Measurements from ENCODE around the gene TMOD1.
"Not testable (repeated sequence)": the region's sequence is repeated elsewhere in the genome, so short reads cannot be mapped to it uniquely, and the experiment has no call there.

Gene TMOD1

GRCh38 chr9:97497558-97498375, 3.7 kb upstream of the TMOD1 start:
- H3K4me3 ChIP-seq (ENCODE audit: low read depth in 1 of 2, low read length in 2 of 2); H3K9ac ChIP-seq (ENCODE audit: low read depth in 1 of 2, low read length in 2 of 2); H3K27ac ChIP-seq (ENCODE audit: low read depth, low read length); H3K9me3 ChIP-seq (ENCODE audit: control insufficient read depth in 1 of 2, low read length in 2 of 2); H3K4me1 ChIP-seq (ENCODE audit: control insufficient read depth in 1 of 2, insufficient read depth in 2 of 2, low read length in 2 of 2): not testable (repeated sequence)
- H3K27me3 ChIP-seq (ENCODE audit: control insufficient read depth in 1 of 2, insufficient read depth in 2 of 2, low read length in 2 of 2) = peaks cover 4 to 17% of the 10 kb centered on the region in 2 donors
- H3K36me3 ChIP-seq (ENCODE audit: control insufficient read depth in 1 of 2, insufficient read depth in 2 of 2, low read length in 2 of 2) = peaks cover 13 to 14% of the 10 kb centered on the region in 2 donors

GRCh38 chr9:97498846-97499245, 2.6 kb upstream of the TMOD1 start:
- H3K36me3 ChIP-seq (ENCODE audit: control insufficient read depth in 1 of 2, insufficient read depth in 2 of 2, low read length in 2 of 2) = peaks cover 13 to 14% of the 10 kb centered on the region in 2 donors
- not testable (repeated sequence) for H3K9ac ChIP-seq (ENCODE audit: low read depth in 1 of 2, low read length in 2 of 2); H3K9me3 ChIP-seq (ENCODE audit: control insufficient read depth in 1 of 2, low read length in 2 of 2); H3K4me3 ChIP-seq (ENCODE audit: low read depth in 1 of 2, low read length in 2 of 2); H3K27ac ChIP-seq (ENCODE audit: low read depth, low read length)
- H3K4me1 ChIP-seq (ENCODE audit: control insufficient read depth in 1 of 2, insufficient read depth in 2 of 2, low read length in 2 of 2) = peaks cover 16 to 17% of the 10 kb centered on the region in 2 donors
- H3K27me3 ChIP-seq (ENCODE audit: control insufficient read depth in 1 of 2, insufficient read depth in 2 of 2, low read length in 2 of 2) = peaks cover 12 to 27% of the 10 kb centered on the region in 2 donors

GRCh38 chr9:97500263-97500662, 1.2 kb upstream of the TMOD1 start:
- no peak overlapping the region for H3K4me3 ChIP-seq (ENCODE audit: low read depth in 1 of 2, low read length in 2 of 2)
- no peak overlapping the region for H3K27ac ChIP-seq (ENCODE audit: low read depth, low read length)
- no peaks in the 10 kb centered on the region for H3K9me3 ChIP-seq (ENCODE audit: control insufficient read depth in 1 of 2, low read length in 2 of 2)
- H3K4me1 ChIP-seq (ENCODE audit: control insufficient read depth in 1 of 2, insufficient read depth in 2 of 2, low read length in 2 of 2) = peaks cover 16 to 20% of the 10 kb centered on the region in 2 donors
- peaks cover 21 to 37% of the 10 kb centered on the region in 2 donors for H3K27me3 ChIP-seq (ENCODE audit: control insufficient read depth in 1 of 2, insufficient read depth in 2 of 2, low read length in 2 of 2)
- peaks cover 12 to 13% of the 10 kb centered on the region in 2 donors for H3K36me3 ChIP-seq (ENCODE audit: control insufficient read depth in 1 of 2, insufficient read depth in 2 of 2, low read length in 2 of 2)
- no peak overlapping the region for H3K9ac ChIP-seq (ENCODE audit: low read depth in 1 of 2, low read length in 2 of 2)

- peak overlapping the region in 1 of 2 donors; percentile 20 for H3K9ac ChIP-seq (ENCODE audit: low read depth in 1 of 2, low read length in 2 of 2)
- peak overlapping the region; percentile 27 to 67 for H3K4me3 ChIP-seq (ENCODE audit: low read depth in 1 of 2, low read length in 2 of 2)
These were observed 695 bp upstream of the TMOD1 start for GRCh38 chr9:97500765-97501176.

GRCh38 chr9:97501972-97502221, 431 bp downstream of the TMOD1 start:
- H3K4me3 ChIP-seq (ENCODE audit: low read depth in 1 of 2, low read length in 2 of 2) = peak overlapping the region; percentile 60 to 72
- no peak overlapping the region for H3K27ac ChIP-seq (ENCODE audit: low read depth, low read length)
- peaks cover 0 to 2% of the 10 kb centered on the region in 2 donors for H3K36me3 ChIP-seq (ENCODE audit: control insufficient read depth in 1 of 2, insufficient read depth in 2 of 2, low read length in 2 of 2)
- H3K27me3 ChIP-seq (ENCODE audit: control insufficient read depth in 1 of 2, insufficient read depth in 2 of 2, low read length in 2 of 2) = peaks cover 28 to 49% of the 10 kb centered on the region in 2 donors
- H3K9ac ChIP-seq (ENCODE audit: low read depth in 1 of 2, low read length in 2 of 2) = peak overlapping the region in 1 of 2 donors; percentile 18
- no peaks in the 10 kb centered on the region for H3K9me3 ChIP-seq (ENCODE audit: control insufficient read depth in 1 of 2, low read length in 2 of 2)
- peaks cover 16 to 20% of the 10 kb centered on the region in 2 donors for H3K4me1 ChIP-seq (ENCODE audit: control insufficient read depth in 1 of 2, insufficient read depth in 2 of 2, low read length in 2 of 2)

More at GRCh38 chr9:97500765-97501176, 695 bp upstream of the TMOD1 start:
- H3K4me1 ChIP-seq (ENCODE audit: control insufficient read depth in 1 of 2, insufficient read depth in 2 of 2, low read length in 2 of 2) = peaks cover 16 to 20% of the 10 kb centered on the region in 2 donors
- no peaks in the 10 kb centered on the region for H3K9me3 ChIP-seq (ENCODE audit: control insufficient read depth in 1 of 2, low read length in 2 of 2)
- no peak overlapping the region for H3K27ac ChIP-seq (ENCODE audit: low read depth, low read length)
- peaks cover 9 to 12% of the 10 kb centered on the region in 2 donors for H3K36me3 ChIP-seq (ENCODE audit: control insufficient read depth in 1 of 2, insufficient read depth in 2 of 2, low read length in 2 of 2)
- peaks cover 26 to 42% of the 10 kb centered on the region in 2 donors for H3K27me3 ChIP-seq (ENCODE audit: control insufficient read depth in 1 of 2, insufficient read depth in 2 of 2, low read length in 2 of 2)

- H3K27ac ChIP-seq (ENCODE audit: low read depth, low read length) = no peak overlapping the region
- peaks cover 16 to 20% of the 10 kb centered on the region in 2 donors for H3K4me1 ChIP-seq (ENCODE audit: control insufficient read depth in 1 of 2, insufficient read depth in 2 of 2, low read length in 2 of 2)
- H3K27me3 ChIP-seq (ENCODE audit: control insufficient read depth in 1 of 2, insufficient read depth in 2 of 2, low read length in 2 of 2) = peaks cover 28 to 53% of the 10 kb centered on the region in 2 donors
- peak overlapping the region; percentile 60 to 72 for H3K4me3 ChIP-seq (ENCODE audit: low read depth in 1 of 2, low read length in 2 of 2)
- H3K9me3 ChIP-seq (ENCODE audit: control insufficient read depth in 1 of 2, low read length in 2 of 2) = no peaks in the 10 kb centered on the region
- H3K36me3 ChIP-seq (ENCODE audit: control insufficient read depth in 1 of 2, insufficient read depth in 2 of 2, low read length in 2 of 2) = no peaks in the 10 kb centered on the region
- H3K9ac ChIP-seq (ENCODE audit: low read depth in 1 of 2, low read length in 2 of 2) = peak overlapping the region; percentile 18 to 38
These were observed 937 bp downstream of the TMOD1 start for GRCh38 chr9:97502222-97502983.

- peak overlapping the region in 1 of 2 donors; percentile 10 for H3K9ac ChIP-seq (ENCODE audit: low read depth in 1 of 2, low read length in 2 of 2)
- peaks cover 28 to 53% of the 10 kb centered on the region in 2 donors for H3K27me3 ChIP-seq (ENCODE audit: control insufficient read depth in 1 of 2, insufficient read depth in 2 of 2, low read length in 2 of 2)
- no peak overlapping the region for H3K27ac ChIP-seq (ENCODE audit: low read depth, low read length)
- H3K4me1 ChIP-seq (ENCODE audit: control insufficient read depth in 1 of 2, insufficient read depth in 2 of 2, low read length in 2 of 2) = peaks cover 16 to 20% of the 10 kb centered on the region in 2 donors
- H3K36me3 ChIP-seq (ENCODE audit: control insufficient read depth in 1 of 2, insufficient read depth in 2 of 2, low read length in 2 of 2) = no peaks in the 10 kb centered on the region
- H3K4me3 ChIP-seq (ENCODE audit: low read depth in 1 of 2, low read length in 2 of 2) = peak overlapping the region; percentile 60 to 72
- H3K9me3 ChIP-seq (ENCODE audit: control insufficient read depth in 1 of 2, low read length in 2 of 2) = no peaks in the 10 kb centered on the region
These were observed 1.8 kb downstream of the TMOD1 start for GRCh38 chr9:97502984-97503861.

- Histone ChIP-seq H3K27ac (ENCODE audit: low read depth, low read length) (no peak overlapping the region), H3K9ac (ENCODE audit: low read depth in 1 of 2, low read length in 2 of 2) (no peak overlapping the region), H3K36me3 (ENCODE audit: control insufficient read depth in 1 of 2, insufficient read depth in 2 of 2, low read length in 2 of 2) (no peaks in the 10 kb centered on the region), H3K9me3 (ENCODE audit: control insufficient read depth in 1 of 2, low read length in 2 of 2) (no peaks in the 10 kb centered on the region), H3K4me1 (ENCODE audit: control insufficient read depth in 1 of 2, insufficient read depth in 2 of 2, low read length in 2 of 2) (peaks cover 16 to 20% of the 10 kb centered on the region in 2 donors), H3K27me3 (ENCODE audit: control insufficient read depth in 1 of 2, insufficient read depth in 2 of 2, low read length in 2 of 2) (peaks cover 28 to 53% of the 10 kb centered on the region in 2 donors), H3K4me3 (ENCODE audit: low read depth in 1 of 2, low read length in 2 of 2) (no peak overlapping the region)
These were observed 2.4 kb downstream of the TMOD1 start for GRCh38 chr9:97503862-97504210.

- no peaks in the 10 kb centered on the region for H3K36me3 ChIP-seq (ENCODE audit: control insufficient read depth in 1 of 2, insufficient read depth in 2 of 2, low read length in 2 of 2)
- no peak overlapping the region for H3K9ac ChIP-seq (ENCODE audit: low read depth in 1 of 2, low read length in 2 of 2)
- no peaks in the 10 kb centered on the region for H3K9me3 ChIP-seq (ENCODE audit: control insufficient read depth in 1 of 2, low read length in 2 of 2)
- H3K4me3 ChIP-seq (ENCODE audit: low read depth in 1 of 2, low read length in 2 of 2) = no peak overlapping the region
- H3K4me1 ChIP-seq (ENCODE audit: control insufficient read depth in 1 of 2, insufficient read depth in 2 of 2, low read length in 2 of 2) = peaks cover 16 to 20% of the 10 kb centered on the region in 2 donors
- peaks cover 28 to 53% of the 10 kb centered on the region in 2 donors for H3K27me3 ChIP-seq (ENCODE audit: control insufficient read depth in 1 of 2, insufficient read depth in 2 of 2, low read length in 2 of 2)
- no peak overlapping the region for H3K27ac ChIP-seq (ENCODE audit: low read depth, low read length)
These were observed 3.1 kb downstream of the TMOD1 start for GRCh38 chr9:97504381-97505216.
